Hematopoietic multipotent progenitor cell (in vitro differentiated cells): ENCODE results near the gene TMEM163. TPM values are rescaled to one million over a fixed set of nuclear protein-coding genes. Genes with fewer than 3 reads are reported as not detected.
A peak's percentile ranks its signal among the peaks of the same experiment; 100 is the strongest.

ENCODE experiments used
- DNase-seq, 3 donors: peaks; one replicate each; pipeline ENCODE4 v3.0.0-alpha.2; 2011 to 2015; ENCODE audit warnings: low read depth in 2 of 3, low spot score in 2 of 3
- total RNA-seq: library from RNA; depleted of rRNA; stranded (reverse); fragments of >200 nt; gene quantifications from one replicate; pipeline ENCODE4 v1.2.3, GENCODE V29; 2012

TMEM163 gene
- total RNA-seq, 1 donor = 17.2 TPM

DNA sequence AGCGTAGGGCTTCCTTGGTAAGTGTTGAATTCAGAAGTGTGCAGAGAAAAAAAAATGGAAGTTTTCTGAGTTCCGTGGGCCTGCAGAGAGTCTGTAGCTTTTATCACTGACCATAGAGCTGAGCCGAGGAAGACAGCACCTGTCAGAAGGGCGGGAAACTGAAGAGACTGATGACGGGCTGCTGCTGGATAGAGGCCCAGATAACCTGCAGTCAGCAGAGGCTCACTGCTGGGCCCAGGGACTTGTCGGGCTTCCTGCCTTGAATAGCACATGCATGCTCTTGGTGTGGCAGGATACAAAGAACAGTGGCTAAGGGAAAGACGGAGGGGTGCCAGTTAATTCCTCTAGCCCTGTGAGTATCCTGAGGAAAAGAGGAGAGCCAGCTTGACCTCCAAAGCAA is 298.5 kb downstream of the TMEM163 start:
- no peak for DNase-seq

- no peak for DNase-seq
Measured at GRCh38 chr2:134417968-134418582, 300.7 kb downstream of the TMEM163 start.

GRCh38 chr2:134416637-134417036 is 302.2 kb downstream of the TMEM163 start:
- DNase-seq = no peak

DNA sequence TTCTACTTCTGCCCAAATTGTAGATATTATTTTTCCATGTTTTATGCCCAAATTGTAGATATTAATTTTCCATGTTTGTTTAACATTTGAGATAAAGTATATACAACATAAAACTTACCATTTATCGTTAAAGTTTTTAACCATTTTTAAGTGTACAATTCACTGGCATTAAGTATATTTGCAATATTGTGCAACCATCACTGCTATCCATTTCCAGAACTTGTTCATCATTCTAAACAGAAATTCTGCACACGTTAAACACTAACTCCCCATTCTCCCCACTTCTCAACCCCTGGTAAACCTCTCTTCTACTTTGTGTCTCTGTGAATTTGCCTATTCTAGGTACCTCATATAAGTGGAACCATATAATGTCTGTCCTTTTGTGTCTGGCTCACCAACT is 302.8 kb downstream of the TMEM163 start:
- DNase-seq = no peak

- DNase-seq = no peak
Measured at GRCh38 chr2:134413912-134414311, 304.9 kb downstream of the TMEM163 start.

GRCh38 chr2:134413430-134413829 is 305.4 kb downstream of the TMEM163 start:
- DNase-seq = no peak

DNA sequence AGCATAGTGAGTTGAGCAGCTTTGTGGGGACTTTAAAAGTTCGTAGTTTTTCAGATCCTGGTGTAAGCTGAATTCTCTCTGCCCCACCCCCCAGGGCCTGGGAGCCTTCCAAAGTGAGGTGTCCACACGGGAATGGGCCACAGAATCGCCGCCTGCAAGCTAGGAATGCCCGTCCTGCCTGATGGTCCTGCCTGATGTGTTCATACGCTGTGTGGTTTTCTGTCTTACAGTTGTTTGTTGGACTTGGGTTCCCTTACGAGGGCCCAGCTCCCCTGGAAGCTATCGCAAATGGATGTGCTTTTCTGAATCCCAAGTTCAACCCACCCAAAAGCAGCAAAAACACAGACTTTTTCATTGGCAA is 306.2 kb downstream of the TMEM163 start:
- no peak for DNase-seq

DNA sequence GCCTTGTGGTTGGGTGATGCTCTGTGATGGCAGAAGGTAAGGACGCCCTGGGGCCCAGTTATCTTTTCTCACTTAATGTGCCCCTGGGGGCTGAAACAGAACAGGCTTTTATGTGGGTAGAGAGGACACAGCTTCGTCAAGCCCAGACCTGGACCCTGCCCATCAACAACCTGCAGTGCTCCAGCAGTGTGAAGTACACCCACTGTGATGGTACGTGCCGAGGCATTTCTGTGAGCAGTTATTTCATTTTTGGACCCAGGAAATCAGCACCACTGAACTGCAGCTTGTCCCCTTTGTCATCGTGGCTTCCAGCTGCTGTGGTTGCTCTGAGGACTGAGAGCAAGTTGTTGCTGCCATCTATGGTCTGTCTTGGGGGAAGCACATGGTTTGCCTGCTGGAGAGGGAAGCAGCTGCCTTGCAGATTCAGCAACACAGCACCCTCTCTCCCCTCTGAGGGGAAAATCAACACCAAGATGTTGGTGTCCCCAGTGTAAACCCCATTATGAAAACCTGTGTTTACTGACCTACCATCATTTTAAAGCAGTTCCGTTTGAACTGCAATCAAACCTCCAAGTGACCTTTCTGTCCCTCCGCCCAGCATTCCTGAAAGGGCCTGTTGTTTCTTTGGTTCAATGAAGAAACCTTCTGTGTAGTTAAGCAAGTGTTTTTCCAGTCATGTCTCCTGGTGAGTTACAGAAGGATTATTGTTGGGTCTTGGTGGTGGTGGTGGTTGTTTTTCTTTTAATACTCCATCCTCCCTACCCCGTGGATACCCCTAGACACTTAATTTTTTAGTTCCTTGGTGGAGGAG is 306.8 kb downstream of the TMEM163 start:
- peak; percentile 13 to 90 (median 74) for DNase-seq

DNA sequence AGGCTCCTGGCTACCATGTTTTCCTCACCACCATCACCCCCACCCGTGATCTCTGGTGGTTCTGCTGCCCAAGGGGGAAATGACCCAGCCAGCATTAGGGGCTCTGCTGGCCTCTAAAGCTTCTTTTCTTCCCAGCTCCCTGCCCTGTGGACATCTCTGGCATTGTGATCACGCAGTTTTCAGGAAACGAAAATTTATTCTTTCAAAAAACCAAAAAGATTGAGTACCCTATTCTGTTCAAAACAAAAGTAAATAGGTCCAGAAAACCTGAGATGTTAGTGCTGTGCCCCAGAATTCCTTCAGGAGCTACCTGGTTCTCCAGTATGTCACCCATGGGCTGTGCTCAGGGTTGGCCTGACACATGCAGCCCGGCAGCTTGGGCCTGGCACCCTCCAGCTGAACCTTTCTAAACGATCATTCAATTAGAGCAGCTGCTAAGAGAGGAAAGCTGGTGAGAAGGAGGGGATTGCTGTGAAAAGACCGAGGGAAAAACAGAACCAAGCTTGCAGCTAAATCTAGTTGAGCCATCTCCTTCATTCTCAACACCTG is 307.4 kb downstream of the TMEM163 start:
- no peak for DNase-seq

- DNase-seq = no peak
Measured at GRCh38 chr2:134410831-134411231, 308.0 kb downstream of the TMEM163 start.

DNA sequence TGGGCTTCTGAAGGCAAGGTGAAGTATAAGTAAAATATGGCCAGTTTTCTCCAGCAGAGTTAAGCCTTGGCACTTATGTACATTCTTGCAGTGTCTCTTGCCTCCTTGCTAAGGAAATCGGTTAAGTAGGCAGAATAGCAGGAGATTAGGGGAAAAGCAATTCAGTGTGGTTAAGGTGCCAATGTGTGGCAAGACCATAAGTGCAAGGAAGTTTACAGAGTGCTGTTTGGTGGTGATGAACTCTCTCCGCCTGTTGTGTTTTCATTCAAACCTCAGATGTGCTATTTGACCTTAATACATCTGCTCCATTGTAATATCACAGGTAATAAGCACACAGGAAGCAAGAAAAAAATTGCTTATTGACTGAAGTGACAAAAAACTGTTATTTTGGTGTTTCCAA is 308.8 kb downstream of the TMEM163 start:
- no peak for DNase-seq

GRCh38 chr2:134408791-134409190 is 310.0 kb downstream of the TMEM163 start:
- DNase-seq = no peak

GRCh38 chr2:134408386-134408785 is 310.4 kb downstream of the TMEM163 start:
- no peak for DNase-seq

- no peak for DNase-seq
Measured at GRCh38 chr2:134407154-134407890, 311.5 kb downstream of the TMEM163 start.

DNA sequence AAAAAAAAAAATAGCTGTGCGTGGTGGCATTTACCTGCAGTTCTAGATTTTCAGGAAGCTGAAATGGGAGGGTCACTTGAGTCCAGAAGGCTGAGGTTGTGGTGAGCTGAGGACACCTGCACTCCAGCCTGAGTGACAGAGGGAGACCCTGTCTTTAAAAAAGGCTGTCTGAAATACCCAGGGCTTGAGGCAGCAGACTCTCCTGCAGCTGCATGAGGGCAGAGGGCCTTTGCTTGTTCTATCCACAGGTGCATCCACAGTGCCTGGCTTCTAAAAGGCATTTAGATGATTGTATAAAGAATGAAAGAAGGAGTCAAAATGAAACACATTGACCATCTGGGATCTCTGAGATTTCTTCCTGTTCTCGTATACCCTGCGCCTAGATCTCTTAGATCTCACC is 312.1 kb downstream of the TMEM163 start:
- no peak for DNase-seq

GRCh38 chr2:134406311-134406710 is 312.5 kb downstream of the TMEM163 start:
- DNase-seq = no peak

Other genes starting within 250 kb of the TMEM163 start
- gene ACMSD, start 119.6 kb upstream of the TMEM163 start, total RNA-seq = not detected
- 30.2 TPM for gene CCNT2, start 199.8 kb upstream of the TMEM163 start, total RNA-seq